Activated B cell treated with CpG ODN at 0.5 μM for 24 hours (primary cell): Measurements from ENCODE around the gene ANAPC1. TPM values are rescaled to one million over a fixed set of nuclear protein-coding genes. Genes with fewer than 3 reads are reported as not detected.
A peak's percentile ranks its signal among the peaks of the same experiment; 100 is the strongest.

ENCODE experiments used
- ATAC-seq: fragments of 200-7000 bp; cut with Tn5 transposase; one replicate; pipeline ENCODE4 v1.10.0; 2021; ENCODE audit warnings: low read depth, mild to moderate bottlenecking, moderate library complexity
- CTCF ChIA-PET: fragments of 350-600 bp; sonication (Branson Sonifier 250); formaldehyde crosslinking; loops from one replicate; lab custom pipeline; 2021; ENCODE audit warnings: antibody characterized with exemption; lab: Charles Lee
- POLR2A ChIA-PET: fragments of 350-600 bp; sonication (Branson Sonifier 250); formaldehyde crosslinking; loops from one replicate; lab custom pipeline; 2021; ENCODE audit warnings: antibody characterized with exemption; lab: Charles Lee
- DNase-seq: peaks from one replicate; pipeline ENCODE4 v3.0.0; 2022
- H3K27ac Mint-ChIP-seq: one replicate; pipeline ENCODE4 v1.8.0; 2020; ENCODE audit warnings: mixed read lengths
- H3K27me3 Mint-ChIP-seq: one replicate; pipeline ENCODE4 v1.8.0; 2021; ENCODE audit warnings: mixed read lengths
- H3K36me3 Mint-ChIP-seq: one replicate; pipeline ENCODE4 v1.8.0; 2021; ENCODE audit warnings: low read depth, mixed read lengths
- H3K4me1 Mint-ChIP-seq: one replicate; pipeline ENCODE4 v1.8.0; 2021; ENCODE audit warnings: mixed read lengths
- H3K4me3 Mint-ChIP-seq: one replicate; pipeline ENCODE4 v1.8.0; 2020; ENCODE audit warnings: mild to moderate bottlenecking, mixed read lengths
- H3K9me3 Mint-ChIP-seq: one replicate; pipeline ENCODE4 v1.8.0; 2020; ENCODE audit warnings: mixed read lengths
- intact Hi-C: fragments of 100-400 bp; cut with micrococcal nuclease; formaldehyde crosslinking; loops from one replicate; pipeline ENCODE4 v1.15.1; 2024
- total RNA-seq: library from RNA; stranded (reverse); gene quantifications from 2 replicates; pipeline ENCODE4 v1.2.3, GENCODE V29; 2022
- TF ChIP-seq, protein P1 (sequence below): fragments of 200-600 bp; IDR thresholded peaks from one replicate; pipeline ENCODE4 v1.8.0; 2022; ENCODE audit warnings: antibody characterized with exemption, mild to moderate bottlenecking

Gene ANAPC1
- 74.0 and 88.1 TPM in 2 replicates for total RNA-seq

- TF ChIP-seq, protein P1, sequence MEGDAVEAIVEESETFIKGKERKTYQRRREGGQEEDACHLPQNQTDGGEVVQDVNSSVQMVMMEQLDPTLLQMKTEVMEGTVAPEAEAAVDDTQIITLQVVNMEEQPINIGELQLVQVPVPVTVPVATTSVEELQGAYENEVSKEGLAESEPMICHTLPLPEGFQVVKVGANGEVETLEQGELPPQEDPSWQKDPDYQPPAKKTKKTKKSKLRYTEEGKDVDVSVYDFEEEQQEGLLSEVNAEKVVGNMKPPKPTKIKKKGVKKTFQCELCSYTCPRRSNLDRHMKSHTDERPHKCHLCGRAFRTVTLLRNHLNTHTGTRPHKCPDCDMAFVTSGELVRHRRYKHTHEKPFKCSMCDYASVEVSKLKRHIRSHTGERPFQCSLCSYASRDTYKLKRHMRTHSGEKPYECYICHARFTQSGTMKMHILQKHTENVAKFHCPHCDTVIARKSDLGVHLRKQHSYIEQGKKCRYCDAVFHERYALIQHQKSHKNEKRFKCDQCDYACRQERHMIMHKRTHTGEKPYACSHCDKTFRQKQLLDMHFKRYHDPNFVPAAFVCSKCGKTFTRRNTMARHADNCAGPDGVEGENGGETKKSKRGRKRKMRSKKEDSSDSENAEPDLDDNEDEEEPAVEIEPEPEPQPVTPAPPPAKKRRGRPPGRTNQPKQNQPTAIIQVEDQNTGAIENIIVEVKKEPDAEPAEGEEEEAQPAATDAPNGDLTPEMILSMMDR: no peak
- peaks cover 11% of the 10 kb centered on the region for H3K4me1 Mint-ChIP-seq
- ATAC-seq (peak; percentile 91), DNase-seq (peak; percentile 79)
- H3K9me3 Mint-ChIP-seq: no peaks in the 10 kb centered on the region
- H3K27ac Mint-ChIP-seq: peak within 1 kb of the TSS; percentile 94
- ChIA-PET POLR2A (interaction anchor here (0.5 to 2.5 kb wide), 11 partner anchors 12 to 371 kb away, joined by 3 to 33 read pairs (median 4); partner anchors contain the start of genes TMEM87B and ZC3H8), CTCF (interaction anchor here (0.7 to 1.1 kb wide), 3 partner anchors 16 to 189 kb away, joined by 3 to 5 read pairs (median 3); no protein-coding TSS in a partner anchor)
- intact Hi-C loops: loop anchor here (1.0 to 10.0 kb wide), 7 partner anchors 13 to 762 kb away; partner anchors contain the start of genes BCL2L11, CHCHD5, POLR1B and SLC20A1
- H3K27me3 Mint-ChIP-seq: no peaks in the 10 kb centered on the region
- H3K4me3 Mint-ChIP-seq: peak within 1 kb of the TSS; percentile 92
- H3K36me3 Mint-ChIP-seq: peaks cover 18% of the 10 kb centered on the region
These were observed at the start of gene ANAPC1 for GRCh38 chr2:111883661-111884591. Gene ANAPC1, minus strand, starts transcription at chr2:111884193. Its CDS starts 3,368 bp downstream, at chr2:111880825.

DNA sequence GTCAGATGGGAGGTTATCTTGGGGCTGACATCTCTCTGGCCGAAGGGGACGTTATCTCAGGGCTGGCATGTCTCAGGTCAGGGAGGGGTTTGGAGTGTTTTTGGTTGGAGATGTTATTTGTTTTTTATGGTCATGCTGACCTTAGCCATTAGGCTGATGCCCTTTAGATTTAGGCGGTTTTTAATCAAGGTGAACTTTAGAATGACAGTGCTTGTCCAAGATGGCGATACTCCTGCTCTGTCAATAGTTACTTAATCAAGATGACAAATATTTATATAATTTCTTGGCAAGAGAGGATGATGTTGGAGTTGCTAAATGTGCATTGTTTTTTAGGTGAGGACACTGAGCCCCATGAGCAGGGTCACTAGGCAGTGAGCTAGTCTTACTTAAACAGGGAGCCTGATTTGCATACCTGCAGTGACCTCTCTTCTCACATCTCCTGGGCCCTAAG is 48.9 kb upstream of the ANAPC1 start:
- no peak overlapping the region for H3K4me3 Mint-ChIP-seq
- no peaks in the 10 kb centered on the region for H3K4me1 Mint-ChIP-seq
- H3K27me3 Mint-ChIP-seq: peaks cover 7% of the 10 kb centered on the region
- TF ChIP-seq, protein P1: no peak
- DNase-seq (no peak), ATAC-seq (no peak)
- H3K27ac Mint-ChIP-seq: no peak overlapping the region
- H3K9me3 Mint-ChIP-seq: no peaks in the 10 kb centered on the region
- no peaks in the 10 kb centered on the region for H3K36me3 Mint-ChIP-seq
- ChIA-PET POLR2A (no interaction called here), CTCF (no interaction called here)
- intact Hi-C loops: no loop called here

DNA sequence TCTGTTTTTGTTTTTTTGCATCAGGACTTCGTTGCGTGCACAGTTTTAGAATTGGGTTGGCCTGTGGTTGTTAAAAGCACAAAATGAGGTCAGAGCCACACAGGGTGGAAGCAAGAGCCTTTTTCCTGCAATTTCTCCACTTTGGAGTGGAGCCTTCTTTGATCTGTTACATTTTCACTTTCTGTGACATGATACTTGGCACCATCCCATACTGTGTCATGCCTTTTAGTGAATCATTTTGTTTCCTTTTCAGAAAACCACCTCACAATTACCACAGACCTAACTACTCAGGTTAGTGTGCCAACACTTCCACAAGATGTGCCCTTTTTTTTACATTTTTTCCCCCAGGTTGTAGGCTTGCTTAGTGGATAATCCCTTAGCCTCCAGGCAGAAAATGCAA is 46.9 kb upstream of the ANAPC1 start:
- POLR2A ChIA-PET: no interaction called here
- intact Hi-C loops: no loop called here
- DNase-seq: no peak
- ATAC-seq: no peak
- CTCF ChIA-PET: no interaction called here
- TF ChIP-seq, protein P1: no peak
- Mint-ChIP-seq H3K27ac (no peak overlapping the region), H3K4me1 (no peaks in the 10 kb centered on the region), H3K36me3 (no peaks in the 10 kb centered on the region), H3K27me3 (peaks cover 5% of the 10 kb centered on the region), H3K9me3 (no peaks in the 10 kb centered on the region), H3K4me3 (no peak overlapping the region)

DNA sequence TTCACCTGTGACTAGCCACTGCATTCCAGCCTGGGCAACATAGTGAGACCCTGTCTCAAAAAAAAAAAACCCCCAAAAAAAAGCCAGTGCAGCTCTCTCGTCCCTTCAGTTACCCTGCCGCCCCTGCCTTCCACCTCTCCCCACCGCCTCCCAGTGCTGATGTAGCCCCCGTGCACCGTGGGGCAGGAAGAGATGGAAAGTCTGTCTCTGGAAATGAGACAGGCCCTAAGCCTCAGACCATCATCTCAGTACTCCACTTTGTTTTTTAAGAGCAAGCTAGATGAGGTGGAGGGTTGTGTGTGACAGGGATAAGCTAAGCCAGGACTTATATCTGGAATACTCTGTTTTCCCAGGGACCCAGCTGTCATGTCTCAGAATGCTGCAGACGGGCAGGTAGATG is 46.4 kb upstream of the ANAPC1 start:
- intact Hi-C loops: no loop called here
- no peak for DNase-seq
- H3K4me1 Mint-ChIP-seq: no peaks in the 10 kb centered on the region

More for the DNA sequence above, 46.4 kb upstream of the ANAPC1 start:
- POLR2A ChIA-PET: no interaction called here
- TF ChIP-seq, protein P1: no peak
- Mint-ChIP-seq H3K27me3 (peaks cover 5% of the 10 kb centered on the region), H3K9me3 (no peaks in the 10 kb centered on the region), H3K36me3 (no peaks in the 10 kb centered on the region), H3K4me3 (no peak overlapping the region), H3K27ac (no peak overlapping the region)
- CTCF ChIA-PET: no interaction called here
- ATAC-seq: no peak
